SKM-1 (cell line): ENCODE data around the gene OR2V1.
"Not testable (repeated sequence)": the region's sequence is repeated elsewhere in the genome, so short reads cannot be mapped to it uniquely, and the experiment has no call there.

Source experiments
- DNase-seq: peaks from one replicate; lab custom pipeline; 2025; ENCODE audit not compliant: unreplicated experiment; lab: John Stamatoyannopoulos, UW

Gene OR2V1, protein sequence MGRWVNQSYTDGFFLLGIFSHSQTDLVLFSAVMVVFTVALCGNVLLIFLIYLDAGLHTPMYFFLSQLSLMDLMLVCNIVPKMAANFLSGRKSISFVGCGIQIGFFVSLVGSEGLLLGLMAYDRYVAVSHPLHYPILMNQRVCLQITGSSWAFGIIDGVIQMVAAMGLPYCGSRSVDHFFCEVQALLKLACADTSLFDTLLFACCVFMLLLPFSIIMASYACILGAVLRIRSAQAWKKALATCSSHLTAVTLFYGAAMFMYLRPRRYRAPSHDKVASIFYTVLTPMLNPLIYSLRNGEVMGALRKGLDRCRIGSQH

DNA sequence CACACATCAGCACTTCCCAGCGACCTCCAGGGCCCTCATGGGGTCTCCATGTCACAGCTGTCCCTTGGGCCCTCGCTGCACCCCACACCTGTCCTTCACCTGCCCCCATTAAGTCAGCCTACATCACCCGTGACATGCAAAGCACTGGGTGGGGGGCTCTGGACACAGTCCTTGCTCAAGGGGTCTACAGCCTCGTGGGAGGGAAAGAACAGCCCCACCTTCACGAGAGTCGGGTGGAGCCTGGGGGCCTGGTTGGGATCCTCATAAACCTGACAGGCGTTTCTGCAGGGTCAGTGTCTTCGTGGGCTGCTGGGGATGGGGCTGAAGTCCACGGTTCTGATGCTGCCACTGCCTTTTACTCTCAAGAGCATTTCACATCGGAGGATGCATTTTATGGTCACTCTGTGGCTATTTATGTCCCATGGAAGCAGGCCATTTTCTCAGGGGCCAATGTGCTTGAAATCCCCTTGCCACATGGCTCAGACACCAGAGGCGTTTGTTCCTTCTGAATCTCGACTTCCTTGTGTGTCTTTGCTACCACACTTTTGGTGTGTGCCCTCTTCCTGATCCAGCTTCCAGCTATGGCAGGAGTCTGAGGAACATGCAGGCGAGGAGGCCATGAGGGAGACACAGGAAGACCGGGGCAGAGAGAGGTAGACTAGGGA lies at the start of gene OR2V1:
TSS of gene OR2V1 (minus strand) at position 338 of the 665 bp plus-strand sequence. CDS start 5,865 bp downstream, outside the sequence.
- DNase-seq = no peak

DNA sequence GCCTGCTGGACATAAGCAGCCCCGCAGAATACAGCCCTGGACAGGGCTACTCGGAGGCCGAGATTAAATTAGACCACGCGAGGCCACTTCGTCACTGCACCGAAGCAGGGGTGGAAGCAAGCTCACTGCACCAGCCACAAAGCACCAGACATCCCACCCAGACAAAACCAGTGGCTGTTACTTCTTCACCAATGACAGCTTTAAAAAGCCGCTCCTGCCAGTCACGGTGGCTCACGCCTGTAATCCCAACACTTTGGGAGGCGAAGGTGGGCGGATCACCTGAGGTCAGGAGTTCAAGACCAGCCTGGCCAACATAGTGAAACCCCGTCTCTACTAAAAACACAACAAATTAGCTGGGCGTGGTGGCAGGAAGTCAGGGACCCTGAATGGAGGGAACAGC lies 46.6 kb upstream of the OR2V1 start:
- DNase-seq = not testable (repeated sequence)

DNA sequence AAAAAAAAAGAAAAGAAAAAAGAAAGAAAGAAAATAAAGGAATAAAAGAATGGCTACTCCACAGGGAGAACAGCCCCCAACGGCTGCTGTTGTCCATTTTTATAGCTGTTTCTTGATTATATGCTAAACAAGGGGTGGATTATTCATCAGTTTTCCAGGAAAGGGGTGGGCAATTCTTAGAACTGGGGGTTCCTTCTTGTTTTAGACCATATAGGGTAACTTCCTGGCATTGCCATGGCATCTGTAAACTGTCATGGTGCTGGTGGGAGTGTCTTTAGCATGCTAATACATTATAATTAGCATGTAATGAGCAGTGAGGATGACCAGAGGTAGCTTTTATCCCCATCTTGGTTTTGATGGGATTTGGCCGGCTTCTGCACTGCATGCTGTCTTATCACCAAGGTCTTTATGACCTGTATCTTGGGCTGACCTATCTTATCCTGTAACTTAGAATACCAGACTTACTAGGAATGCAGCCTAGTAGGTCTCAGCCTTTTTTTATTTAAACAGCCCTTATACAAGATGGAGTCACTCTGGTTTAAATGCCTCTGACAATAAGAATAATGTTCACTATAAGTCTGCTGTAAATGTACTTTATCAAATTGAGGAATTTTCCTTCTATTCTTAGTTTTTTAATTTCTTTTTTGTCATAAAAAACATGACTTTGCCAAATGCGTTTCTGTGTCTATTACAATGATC lies 45.4 kb upstream of the OR2V1 start:
- DNase-seq = no peak

DNA sequence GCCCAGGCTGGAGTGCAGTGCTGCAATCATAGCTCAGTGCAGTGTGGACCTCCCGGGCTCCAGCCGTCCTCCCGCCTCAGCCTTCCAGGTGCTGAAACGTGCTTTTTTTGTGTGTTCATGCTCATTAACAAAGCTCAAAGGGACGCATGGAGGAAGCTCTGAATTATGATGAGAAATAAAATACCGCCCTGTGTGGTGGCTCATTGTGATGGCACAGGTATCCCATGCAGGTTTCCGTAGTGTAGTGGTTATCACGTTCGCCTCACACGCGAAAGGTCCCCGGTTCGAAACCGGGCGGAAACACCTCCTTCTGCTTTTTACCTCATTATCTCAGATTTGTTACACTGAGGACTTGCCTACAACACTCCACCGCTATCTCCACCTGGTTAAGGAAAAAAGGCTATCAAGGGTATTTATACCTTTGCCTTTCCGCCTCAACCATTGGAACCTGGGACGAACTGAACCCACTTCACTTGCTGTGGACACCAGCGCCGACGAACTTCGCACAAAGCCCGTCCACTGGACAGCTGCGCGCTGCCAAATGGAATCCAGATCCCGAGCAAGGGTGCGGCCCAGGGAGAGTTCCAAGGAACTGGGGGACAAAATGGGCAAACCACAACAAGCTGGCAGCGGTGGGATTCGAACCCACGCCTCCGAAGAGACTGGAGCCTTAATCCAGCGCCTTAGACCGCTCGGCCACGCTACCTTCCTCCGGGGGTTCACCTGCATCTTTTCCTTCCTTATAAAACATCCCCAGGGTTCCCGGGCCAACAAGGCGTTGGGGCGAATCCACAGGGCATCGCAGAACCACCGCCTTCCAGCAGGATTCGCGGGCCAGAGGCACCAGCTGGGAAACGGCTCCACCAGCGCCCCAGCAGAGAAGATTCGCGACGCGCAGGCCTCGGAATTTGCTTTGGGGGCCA lies 42.7 kb upstream of the OR2V1 start:
- DNase-seq = no peak

DNA sequence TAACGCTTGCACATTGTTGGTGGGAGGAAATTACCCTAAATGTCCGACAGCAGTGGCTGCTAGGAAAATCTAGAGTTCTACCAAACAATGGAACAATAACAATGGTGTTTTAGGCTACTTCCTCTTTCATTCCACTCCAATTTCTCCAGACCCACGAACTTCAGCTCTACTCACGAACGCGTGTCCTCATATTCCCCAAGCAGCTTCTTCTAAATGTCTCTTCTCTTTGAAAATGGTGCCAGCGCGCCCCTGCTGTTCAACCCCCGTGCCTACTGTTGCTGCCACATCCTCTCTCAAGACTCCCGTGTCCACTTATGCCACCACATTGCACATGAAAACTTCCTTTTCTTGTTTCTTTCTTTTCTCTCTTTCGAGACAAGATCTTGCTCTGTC lies 42.1 kb upstream of the OR2V1 start:
- no peak for DNase-seq

DNA sequence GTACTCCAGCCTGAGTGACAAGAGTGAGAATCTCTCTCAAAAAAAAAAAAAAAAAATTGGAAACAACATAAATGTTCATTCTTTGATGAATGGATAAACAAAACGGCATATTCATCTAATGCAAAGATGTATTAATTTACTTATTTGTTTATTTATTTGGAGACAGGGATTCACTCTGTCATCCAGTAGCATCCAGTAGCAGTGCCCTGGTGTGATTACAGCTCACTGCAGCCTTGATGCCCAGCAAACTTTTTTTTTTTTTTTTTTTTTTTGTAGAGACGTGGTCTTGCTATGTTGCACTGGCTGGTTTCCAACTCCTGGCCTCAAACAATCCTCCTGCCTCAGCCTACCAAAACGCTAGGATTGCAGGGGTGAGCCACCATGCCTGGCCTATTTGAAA lies 40.8 kb upstream of the OR2V1 start:
- no peak for DNase-seq

DNA sequence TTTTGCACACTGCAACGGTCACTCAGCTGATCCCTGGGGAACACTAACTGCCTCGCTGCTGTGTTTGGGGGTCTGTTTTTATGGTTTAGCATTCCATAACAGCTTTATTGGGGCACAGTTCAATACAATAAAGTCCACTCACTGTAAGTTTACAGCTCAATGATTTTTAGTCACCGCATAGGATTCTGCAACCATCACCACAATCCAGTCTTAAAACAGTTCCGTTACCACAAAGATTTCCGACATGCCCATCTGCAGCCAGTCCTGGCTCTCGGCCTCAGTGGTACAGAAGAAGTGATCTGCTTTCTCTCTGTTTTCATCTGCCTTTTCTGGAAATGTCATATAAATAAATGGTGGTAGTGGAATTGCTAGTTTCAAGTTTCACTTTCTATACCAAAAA lies 40.0 kb upstream of the OR2V1 start:
- no peak for DNase-seq

DNA sequence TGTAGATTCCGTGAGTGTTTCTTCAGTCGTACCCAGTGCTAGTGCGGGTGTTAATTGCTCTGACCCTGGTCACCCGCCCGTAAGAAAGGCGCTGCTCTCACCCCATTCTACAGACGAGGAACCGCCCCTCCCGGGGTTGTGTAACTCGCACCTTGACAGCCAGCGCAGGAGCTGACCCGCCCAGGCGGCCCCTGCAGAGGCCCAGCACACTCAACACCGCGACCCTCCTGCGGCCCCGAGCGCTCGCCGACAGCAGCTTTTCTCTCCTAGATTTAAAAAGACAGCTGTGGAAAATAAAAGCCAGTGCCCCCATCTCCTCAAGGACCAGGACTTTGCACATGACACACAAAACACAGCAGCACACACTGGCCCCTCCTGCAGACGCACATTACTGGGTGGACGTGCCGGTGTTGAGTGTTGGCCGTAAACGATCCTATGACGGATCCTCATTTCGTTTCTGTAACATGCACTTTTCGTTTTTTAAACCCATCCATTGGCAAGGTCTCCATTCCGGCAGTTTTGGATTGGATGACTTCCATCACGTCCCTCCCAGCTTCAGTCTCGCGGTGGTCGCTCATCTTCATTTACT lies 39.4 kb upstream of the OR2V1 start:
- no peak for DNase-seq

DNA sequence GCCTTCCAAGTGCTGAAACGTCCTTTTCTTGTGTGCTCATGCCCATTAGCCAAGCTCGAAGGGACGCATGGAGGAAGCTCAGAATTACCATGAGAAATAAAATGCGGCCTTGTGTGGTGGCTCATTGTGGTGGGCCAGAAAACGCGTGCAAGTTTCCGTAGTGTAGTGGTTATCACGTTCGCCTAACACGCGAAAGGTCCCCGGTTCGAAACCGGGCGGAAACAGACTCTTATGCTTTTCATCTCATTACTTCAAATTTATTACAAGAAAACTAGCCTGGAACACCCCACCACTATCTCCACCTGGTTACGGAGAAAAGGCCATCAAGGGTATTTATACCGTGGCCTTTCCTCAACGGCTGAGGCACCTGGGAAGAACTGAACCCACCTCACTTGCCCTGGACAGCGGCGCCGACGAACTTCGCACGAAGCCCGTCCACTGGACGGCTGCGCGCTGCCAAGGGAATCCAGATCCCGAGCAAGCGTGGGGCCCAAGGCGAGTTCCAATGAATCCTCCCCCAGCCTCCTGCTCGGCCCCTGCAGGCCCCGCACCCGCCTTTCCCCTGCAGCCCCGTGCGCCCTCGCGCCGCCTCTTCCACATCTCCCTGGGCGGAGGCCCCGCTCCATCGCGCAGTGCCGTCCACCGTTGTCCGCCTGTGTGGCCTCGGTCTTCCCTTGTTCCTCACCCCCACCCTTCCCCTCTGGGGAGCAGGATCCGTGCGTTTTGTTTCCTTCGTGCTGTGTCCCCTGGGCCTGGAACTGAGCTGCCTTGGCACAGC lies 38.7 kb upstream of the OR2V1 start:
- DNase-seq = not testable (repeated sequence)

DNA sequence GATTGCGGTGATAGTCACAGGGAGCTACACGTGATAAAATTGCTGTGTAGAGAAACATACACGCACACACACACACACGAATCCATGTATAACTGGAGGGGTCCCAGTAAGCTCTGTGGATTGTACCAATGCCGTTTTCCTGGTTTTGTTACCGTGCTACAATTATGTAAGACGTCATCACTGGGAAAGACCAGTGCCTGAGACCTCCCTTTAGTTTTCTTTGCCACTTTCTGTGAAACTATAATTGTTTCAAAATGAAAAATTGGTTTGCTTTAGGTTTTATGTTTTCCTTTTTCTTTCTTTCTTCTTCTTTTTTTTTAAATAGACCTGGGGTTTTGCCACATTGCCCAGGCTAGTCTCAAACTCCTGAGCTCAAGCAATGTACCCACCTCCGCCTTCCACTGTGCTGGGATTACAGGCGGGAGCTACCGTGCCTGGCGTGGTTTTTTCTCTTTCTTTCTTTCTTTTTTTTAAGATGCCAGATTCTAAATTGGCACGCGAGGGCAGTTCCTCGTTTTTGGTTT lies 37.7 kb upstream of the OR2V1 start:
- DNase-seq = no peak

DNA sequence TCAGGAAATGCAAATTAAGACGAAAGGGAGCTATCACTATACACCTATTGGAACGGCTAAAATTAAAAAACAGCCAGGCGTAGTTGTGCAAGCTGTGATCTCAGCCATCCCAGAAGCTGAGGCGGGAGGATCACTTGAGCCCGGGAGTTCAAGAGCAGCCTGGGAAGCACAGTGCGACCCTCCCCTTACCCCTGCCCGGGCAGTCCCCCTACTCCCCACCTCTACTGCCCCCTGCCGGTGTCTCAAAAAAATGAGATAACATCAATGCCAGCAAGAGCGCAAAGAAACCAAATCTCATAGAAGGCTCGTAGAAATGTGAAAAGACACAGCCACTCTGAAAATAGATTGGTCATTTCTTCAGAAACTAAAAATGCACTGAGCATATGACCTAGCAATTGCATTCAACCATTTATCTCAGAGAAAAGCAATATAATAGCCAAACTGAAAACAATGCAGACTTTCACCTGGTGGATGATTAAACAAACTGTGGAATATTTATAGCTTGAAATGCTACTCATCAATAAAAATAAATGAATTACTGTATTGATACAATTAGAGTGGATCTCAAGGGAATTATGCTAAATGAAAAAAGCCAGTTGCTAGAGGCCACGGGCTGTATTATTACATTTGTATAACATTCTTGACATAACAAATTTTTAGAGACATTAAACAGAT lies 37.0 kb upstream of the OR2V1 start:
- DNase-seq = no peak

DNA sequence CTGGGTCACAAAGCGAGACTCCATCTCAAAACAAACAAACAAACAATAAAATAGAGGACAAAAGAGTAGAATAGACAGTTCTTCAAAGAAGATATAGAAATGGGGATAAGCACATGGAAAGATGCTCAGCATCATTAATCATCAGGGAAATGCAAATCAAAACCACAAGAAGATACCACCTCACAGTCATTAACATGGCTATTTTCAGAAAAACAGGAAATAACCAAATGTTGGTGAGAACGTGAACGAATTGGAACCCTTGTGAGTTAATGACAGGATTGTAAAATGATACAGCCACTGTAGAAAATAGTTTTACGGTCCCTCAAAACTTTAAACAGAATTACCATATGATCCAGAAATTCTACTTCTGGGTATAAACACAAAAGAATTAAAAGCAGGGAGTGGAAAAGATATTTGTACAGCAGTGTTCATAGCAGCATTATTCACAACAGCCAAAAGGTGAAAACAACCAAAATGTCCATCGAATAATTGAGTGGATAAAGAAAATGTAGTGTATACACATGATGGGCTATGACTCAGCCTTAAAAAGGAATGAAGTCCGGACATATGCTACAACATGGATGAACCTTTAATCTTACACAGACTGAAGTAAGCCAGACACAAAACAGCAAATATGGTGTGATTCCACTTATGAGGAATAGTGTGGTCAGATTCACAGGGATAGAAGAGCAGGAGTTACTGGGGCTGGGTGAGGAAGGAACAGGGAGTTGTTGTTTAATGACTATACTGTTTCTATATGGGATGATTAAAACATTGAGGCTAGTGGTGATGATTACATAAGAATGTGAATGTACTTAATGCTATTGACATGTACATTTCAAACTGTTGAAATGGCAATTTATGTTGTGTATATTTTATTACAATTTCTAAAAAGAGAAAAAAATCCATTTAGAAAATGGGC lies 36.1 kb upstream of the OR2V1 start:
- no peak for DNase-seq

DNA sequence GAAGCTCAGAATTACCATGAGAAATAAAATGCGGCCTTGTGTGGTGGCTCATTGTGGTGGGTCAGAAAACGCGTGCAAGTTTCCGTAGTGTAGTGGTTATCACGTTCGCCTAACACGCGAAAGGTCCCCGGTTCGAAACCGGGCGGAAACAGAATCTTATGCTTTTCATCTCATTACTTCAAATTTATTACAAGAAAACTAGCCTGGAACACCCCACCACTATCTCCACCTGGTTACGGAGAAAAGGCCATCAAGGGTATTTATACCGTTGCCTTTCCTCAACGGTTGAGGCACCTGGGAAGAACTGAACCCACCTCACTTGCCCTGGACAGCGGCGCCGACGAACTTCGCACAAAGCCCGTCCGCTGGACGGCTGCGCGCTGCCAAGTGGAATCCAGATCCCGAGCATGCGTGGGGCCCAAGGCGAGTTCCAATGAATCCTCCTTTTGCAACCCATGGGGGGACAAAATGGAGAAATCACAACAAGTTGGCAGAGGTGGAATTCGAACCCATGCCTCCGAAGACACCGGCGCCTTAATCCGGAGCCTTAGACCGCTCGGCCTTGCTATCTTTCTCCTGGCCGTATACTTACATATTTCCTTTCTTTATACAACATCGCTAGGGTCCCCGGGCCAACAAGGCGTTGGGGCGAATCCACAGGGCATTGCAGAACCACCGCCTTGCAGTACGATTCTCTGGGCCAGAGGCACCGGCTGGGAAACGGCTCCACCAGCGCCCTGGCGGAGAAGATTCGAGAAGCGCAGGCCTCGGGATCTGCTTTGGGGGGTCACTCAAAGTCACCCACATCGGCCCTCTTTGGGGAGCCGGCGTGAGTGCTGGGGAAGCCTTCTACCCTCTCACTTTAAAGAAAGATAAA lies 33.3 kb upstream of the OR2V1 start:
- no peak for DNase-seq

DNA sequence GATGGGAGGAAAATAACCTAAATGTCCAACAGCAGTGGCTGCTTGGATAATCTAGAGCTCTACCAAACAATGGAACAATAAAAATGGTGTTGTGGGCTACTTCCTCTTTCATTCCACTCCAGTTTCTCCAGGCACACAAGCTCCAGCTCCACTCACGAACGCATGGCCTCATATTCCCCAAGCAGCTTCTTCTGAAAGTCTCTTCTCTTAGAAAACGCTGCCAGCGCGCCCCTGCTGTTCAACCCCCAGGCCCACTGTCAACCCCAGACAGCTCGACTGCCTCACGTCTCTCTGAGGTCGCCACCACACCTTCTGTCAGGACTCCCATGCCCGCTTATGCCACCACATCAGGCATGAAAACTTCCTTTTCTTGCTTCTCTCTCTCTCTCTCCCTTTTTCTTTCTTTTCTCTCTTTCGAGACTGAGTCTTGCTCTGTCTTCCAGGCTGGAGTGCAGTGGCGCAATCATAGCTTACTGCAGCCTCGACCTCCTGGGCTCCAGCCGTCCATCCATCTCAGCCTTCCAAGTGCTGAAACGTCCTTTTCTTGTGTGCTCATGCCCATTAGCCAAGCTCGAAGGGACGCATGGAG lies 32.6 kb upstream of the OR2V1 start:
- no peak for DNase-seq

DNA sequence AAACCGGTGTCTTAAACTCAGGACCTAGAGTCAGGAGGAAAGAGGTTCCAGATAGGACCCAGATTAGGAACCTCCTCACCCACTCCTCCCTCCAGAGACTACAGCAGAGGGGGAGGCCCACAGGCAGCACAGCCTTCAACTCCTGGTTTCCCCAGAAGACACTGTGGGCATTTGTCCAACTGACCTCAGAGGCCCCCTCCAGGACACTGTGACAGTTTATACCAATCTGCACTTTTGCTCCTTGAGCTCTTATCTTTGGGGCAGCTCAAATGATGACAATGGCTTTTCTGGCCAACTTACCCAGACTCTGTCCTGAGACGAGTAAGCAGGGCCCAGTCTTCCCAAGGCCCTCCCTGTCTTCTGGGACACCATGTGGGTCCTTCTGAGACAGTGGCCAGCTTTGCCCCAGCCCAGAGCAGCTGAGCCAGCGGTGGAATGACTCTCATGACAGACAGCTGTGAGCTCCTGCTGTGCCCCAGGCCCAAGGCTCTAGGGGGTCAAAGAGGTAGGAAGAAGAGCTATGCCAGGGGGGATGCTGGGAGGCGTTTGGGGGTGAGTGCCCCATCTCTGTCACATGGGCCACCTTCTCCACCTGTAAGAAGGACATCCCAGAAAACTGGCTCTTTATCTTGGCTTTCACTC lies 30.7 kb upstream of the OR2V1 start:
- no peak for DNase-seq
